ENCODE measurements around the gene CMSS1.

- TF ChIP-seq CTCF (IDR thresholded peaks at IDR 0.05) (no peak), EZH2 (IDR thresholded peaks at IDR 0.05; ENCODE audit: borderline replicate concordance, insufficient read depth, low read depth, low read length, poor library complexity, severe bottlenecking) (no peak)
These were observed 189.7 kb downstream of the CMSS1 start for GRCh38 chr3:100007313-100007712.

Measured in B cell (primary cell).